Measurements from ENCODE around the gene NOTUM.

DNA sequence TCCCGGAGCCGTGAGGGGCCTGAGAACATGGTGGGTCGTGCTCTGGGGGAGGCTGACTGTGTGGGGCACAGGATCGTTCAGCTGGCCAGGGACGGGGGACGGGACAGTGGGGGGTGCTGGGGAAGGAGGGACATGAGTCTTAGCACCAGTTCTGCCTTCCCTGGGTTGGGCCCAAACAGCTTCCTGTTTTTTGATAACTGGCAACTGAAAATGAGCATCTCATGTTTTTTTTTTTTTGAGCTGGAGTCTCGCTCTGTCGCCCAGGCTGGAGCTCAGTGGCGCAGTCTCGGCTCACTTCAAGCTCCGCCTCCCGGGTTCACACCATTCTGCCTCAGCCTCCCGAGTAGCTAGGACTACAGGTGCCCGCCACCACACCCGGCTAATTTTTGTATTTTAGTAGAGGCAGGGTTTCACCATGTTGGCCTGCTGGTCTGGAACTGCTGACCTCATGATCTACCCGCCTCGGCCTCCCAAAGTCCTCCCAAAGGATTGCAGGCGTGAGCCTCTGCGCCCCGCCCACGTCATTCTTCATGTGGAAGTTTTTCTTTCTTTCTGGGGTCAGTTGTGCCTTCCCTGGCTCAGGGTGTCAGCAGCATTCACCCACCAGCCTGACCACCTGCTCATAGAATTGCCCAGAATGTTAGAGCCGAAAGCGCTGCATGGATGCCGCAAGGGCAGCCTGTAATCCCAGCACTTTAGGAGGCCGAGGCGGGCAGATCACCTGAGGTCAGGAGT, 22.8 kb upstream of the NOTUM start:
- TF ChIP-seq, protein P1, sequence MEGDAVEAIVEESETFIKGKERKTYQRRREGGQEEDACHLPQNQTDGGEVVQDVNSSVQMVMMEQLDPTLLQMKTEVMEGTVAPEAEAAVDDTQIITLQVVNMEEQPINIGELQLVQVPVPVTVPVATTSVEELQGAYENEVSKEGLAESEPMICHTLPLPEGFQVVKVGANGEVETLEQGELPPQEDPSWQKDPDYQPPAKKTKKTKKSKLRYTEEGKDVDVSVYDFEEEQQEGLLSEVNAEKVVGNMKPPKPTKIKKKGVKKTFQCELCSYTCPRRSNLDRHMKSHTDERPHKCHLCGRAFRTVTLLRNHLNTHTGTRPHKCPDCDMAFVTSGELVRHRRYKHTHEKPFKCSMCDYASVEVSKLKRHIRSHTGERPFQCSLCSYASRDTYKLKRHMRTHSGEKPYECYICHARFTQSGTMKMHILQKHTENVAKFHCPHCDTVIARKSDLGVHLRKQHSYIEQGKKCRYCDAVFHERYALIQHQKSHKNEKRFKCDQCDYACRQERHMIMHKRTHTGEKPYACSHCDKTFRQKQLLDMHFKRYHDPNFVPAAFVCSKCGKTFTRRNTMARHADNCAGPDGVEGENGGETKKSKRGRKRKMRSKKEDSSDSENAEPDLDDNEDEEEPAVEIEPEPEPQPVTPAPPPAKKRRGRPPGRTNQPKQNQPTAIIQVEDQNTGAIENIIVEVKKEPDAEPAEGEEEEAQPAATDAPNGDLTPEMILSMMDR (IDR thresholded peaks at IDR 0.05): no peak
- TF ChIP-seq POLR2A (IDR thresholded peaks at IDR 0.05): no peak
